Measurements from ENCODE around the gene IL9.

- TF ChIP-seq POLR2AphosphoS5 (IDR thresholded peaks at IDR 0.05; ENCODE audit: low read depth, low read length) (no peak), POLR2A (IDR thresholded peaks at IDR 0.05; ENCODE audit: low read depth, low read length) (no peak), SPI1 (IDR thresholded peaks at IDR 0.05; ENCODE audit: low read depth, low read length) (no peak), TAF1 (IDR thresholded peaks at IDR 0.05; ENCODE audit: low read depth, low read length) (no peak), POU2F2 (IDR thresholded peaks at IDR 0.05; ENCODE audit: low read depth, low read length) (no peak), PAX5 (IDR thresholded peaks at IDR 0.05; ENCODE audit: insufficient read depth, low read length, severe bottlenecking) (no peak)
Measured at GRCh38 chr5:135862744-135863143, 32.9 kb downstream of the IL9 start.

All from GM12891 (cell line).